Prostate gland (tissue), 2 donors: ENCODE measurements around the gene GH2.

Source experiments
- CTCF ChIP-seq, 4 experiments: fragments of 200-600 bp in 2 of 4; fragments of 450-650 bp in 2 of 4; sonication (generic) in 2 of 4; IDR thresholded peaks; 1 replicate in 3 of 4; 2 replicates in 1 of 4; pipeline ENCODE4 v1.5.1; 2016 to 2019; ENCODE audit warnings: antibody characterized with exemption in 4 of 4, mild to moderate bottlenecking in 2 of 4, moderate library complexity in 2 of 4
- POLR2A ChIP-seq: fragments of 450-650 bp; IDR thresholded peaks from one replicate; pipeline ENCODE4 v1.6.1; 2016; ENCODE audit warnings: antibody characterized with exemption, mild to moderate bottlenecking
- POLR2AphosphoS5 ChIP-seq: sonication (generic); formaldehyde crosslinking; IDR thresholded peaks from one replicate; pipeline ENCODE4 v1.6.1; 2017; ENCODE audit warnings: antibody characterized with exemption

GRCh38 chr17:63917646-63918045 is 35.9 kb upstream of the GH2 start:
- TF ChIP-seq CTCF (IDR thresholded peaks at IDR 0.05) (no peak), POLR2A (no peak), POLR2AphosphoS5 (no peak)
